Activated CD4-positive, alpha-beta T cell treated with anti-CD3 and anti-CD28 coated beads for 1 hour (primary cell): ENCODE data around the gene AREL1.

ENCODE experiments used
- DNase-seq: peaks from one replicate; pipeline ENCODE4 v3.0.0-alpha.2; 2020

The AREL1 gene

GRCh38 chr14:74630881-74631690 is 81.8 kb downstream of the AREL1 start:
- DNase-seq = no peak

GRCh38 chr14:74628418-74628817 is 84.5 kb downstream of the AREL1 start:
- DNase-seq = no peak

GRCh38 chr14:74627076-74627475 is 85.8 kb downstream of the AREL1 start:
- DNase-seq = no peak

- no peak for DNase-seq
Measured at GRCh38 chr14:74622257-74622656, 90.6 kb downstream of the AREL1 start.

- no peak for DNase-seq
Measured at GRCh38 chr14:74621556-74621955, 91.3 kb downstream of the AREL1 start.

- DNase-seq = no peak
Measured at GRCh38 chr14:74620923-74621322, 92.0 kb downstream of the AREL1 start.

GRCh38 chr14:74620497-74620921 is 92.4 kb downstream of the AREL1 start:
- DNase-seq = no peak

- DNase-seq = no peak
Measured at GRCh38 chr14:74619672-74620131, 93.2 kb downstream of the AREL1 start.

- DNase-seq = peak; percentile 33
Measured at GRCh38 chr14:74618078-74618952, 94.6 kb downstream of the AREL1 start.

GRCh38 chr14:74616996-74617700 is 95.7 kb downstream of the AREL1 start:
- DNase-seq = no peak

GRCh38 chr14:74616507-74616906 is 96.4 kb downstream of the AREL1 start:
- no peak for DNase-seq

- DNase-seq = no peak
Measured at GRCh38 chr14:74615735-74616134, 97.1 kb downstream of the AREL1 start.

GRCh38 chr14:74614508-74615495 is 98.1 kb downstream of the AREL1 start:
- no peak for DNase-seq

- no peak for DNase-seq
Measured at GRCh38 chr14:74613211-74613914, 99.5 kb downstream of the AREL1 start.

- peak; percentile 73 for DNase-seq
Measured at GRCh38 chr14:74612350-74613021, 100.4 kb downstream of the AREL1 start.

- no peak for DNase-seq
Measured at GRCh38 chr14:74611650-74612349, 101.1 kb downstream of the AREL1 start, which contains the start of gene LTBP2. Gene LTBP2 (minus strand): TSS chr14:74612237. CDS start chr14:74611944, 293 bp downstream.
